KOPT-K1 (cell line): ENCODE results near the gene USHBP1.
"Not testable (repeated sequence)": the region's sequence is repeated elsewhere in the genome, so short reads cannot be mapped to it uniquely, and the experiment has no call there.

Experiments used
- H3K27ac ChIP-seq: fragments of 200-600 bp; sonication (generic); 2 replicates; pipeline ENCODE4 v1.5.1; 2016; ENCODE audit warnings: antibody characterized with exemption, mild to moderate bottlenecking, low read depth, low read length; ENCODE audit not compliant: poor library complexity, severe bottlenecking
- H3K36me3 ChIP-seq: fragments of 200-600 bp; sonication (generic); 2 replicates; pipeline ENCODE4 v1.5.1; 2017; ENCODE audit warnings: antibody characterized with exemption, mild to moderate bottlenecking, low read length, moderate library complexity; ENCODE audit not compliant: insufficient read depth
- H3K9me3 ChIP-seq: fragments of 200-600 bp; sonication (generic); 2 replicates; pipeline ENCODE4 v1.5.1; 2017; ENCODE audit warnings: antibody characterized with exemption, low read length, mild to moderate bottlenecking; ENCODE audit not compliant: insufficient read depth, poor library complexity, severe bottlenecking

The USHBP1 gene

DNA sequence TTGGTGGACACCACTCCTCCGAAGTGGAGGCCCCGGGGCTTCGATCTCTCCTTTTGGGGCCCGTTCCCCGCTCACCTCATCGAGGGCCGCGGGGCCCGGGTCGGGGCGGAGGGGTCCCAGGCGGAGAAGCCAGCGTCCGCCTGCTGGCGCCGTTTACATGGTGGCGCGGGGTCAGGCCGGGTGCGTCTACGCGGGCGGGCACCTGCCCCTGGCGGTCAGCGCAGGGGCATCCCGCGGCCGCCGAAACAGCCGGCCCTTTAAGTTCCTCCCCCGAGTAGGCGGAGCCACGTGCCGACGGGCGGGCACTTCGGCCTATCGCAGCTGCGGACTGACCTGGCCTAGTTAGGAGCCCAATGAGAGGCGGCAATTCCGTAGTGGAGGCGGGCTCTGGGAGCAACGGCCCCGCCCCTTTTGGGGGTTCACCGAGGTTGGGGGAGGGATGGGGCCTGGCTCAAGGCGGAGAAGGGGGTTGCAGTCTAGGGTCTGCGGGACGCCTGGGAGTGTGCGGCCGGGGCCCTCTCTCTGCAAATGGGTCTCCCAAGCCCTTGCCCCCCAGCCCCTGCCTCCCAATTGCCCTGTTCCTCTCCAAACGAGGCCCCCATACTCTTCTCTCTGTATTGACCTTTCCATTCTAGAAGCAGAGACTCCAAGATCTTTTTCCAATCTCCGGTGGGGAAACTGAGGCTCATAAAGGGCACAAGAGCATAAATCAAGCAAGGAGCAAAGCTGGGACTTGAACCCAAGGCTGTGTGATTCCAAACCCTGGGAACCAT lies 38.8 kb upstream of the USHBP1 start, which contains the start of gene ABHD8:
ABHD8 (minus strand) TSS at position 259 of the 773 bp plus-strand sequence. CDS start 1,809 bp downstream, outside the sequence.
- H3K36me3 ChIP-seq, result peaks cover 10% of the 10 kb centered on the region
- peaks cover 4% of the 10 kb centered on the region for H3K9me3 ChIP-seq
- peak within 1 kb of the TSS; percentile 49 for H3K27ac ChIP-seq

DNA sequence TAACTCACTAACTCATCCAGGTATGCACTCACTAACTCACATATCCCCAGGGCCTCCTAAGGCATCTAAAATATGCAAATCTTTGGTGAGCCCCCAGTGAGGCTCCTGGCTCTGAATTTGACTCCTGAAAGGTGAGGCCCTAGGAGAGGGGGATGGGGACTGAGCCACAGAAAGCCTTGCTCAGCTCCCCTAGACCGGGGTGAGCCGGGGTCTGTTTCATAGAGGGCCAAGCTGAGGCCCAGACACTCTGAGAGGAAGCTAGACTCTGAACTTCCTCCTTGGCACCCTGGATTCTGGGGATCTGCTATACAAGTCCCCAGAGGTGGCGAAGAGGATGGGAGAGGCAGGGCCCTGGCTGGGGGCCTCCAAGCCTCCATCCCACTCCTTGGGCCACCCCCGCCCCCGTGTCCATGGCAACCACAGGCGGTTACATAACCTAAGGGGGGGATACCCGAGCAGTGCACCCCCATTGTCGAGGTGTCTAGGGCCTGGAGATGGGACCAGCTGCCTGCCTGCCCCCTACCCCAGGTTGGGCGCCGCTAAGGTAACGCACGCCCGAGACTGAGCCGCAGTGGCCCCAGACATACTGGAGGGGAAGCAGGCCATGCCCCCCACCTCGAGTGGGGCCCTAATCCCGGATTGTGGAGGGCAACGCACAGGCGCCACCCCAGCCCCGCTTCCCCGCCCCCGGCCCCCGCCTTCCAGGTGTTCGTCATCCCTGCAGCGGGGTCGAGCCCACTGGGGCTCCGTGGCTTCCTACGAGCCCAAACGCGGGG lies 38.0 kb upstream of the USHBP1 start:
- peaks cover 11% of the 10 kb centered on the region for H3K9me3 ChIP-seq
- H3K27ac ChIP-seq, result peak overlapping the region; percentile 49
- H3K36me3 ChIP-seq, result peaks cover 14% of the 10 kb centered on the region

DNA sequence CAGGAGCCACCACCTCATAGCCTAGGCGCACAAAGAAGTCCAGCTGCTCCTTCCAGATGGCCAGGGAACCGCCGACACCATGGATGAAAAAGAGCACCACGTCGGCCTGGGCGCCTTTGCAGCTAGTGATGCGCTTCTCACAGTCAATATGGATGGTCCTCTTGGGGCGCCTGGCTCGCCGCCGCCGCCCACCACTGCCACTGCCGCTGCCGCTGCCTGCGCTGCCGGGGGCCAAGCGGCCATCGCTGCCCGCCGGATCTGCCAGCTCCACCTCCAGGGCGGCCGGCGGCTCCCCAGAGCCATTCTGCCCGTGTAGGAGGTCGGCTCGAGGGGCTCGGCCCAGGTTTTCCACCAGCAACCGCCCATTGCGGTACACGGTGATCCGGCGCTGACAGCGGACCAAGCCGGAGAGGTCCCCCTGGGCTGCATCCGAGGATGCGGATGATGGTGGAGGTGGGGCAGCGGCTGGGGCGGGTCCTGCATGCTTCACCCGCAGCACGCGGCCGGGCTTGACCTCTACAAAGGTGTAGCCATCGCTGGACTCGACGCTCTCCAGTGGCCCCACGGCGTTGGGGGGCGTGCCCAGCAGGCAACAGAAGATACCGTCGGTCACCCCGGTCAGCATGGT lies 36.6 kb upstream of the USHBP1 start:
- H3K36me3 ChIP-seq, result peaks cover 14% of the 10 kb centered on the region
- H3K9me3 ChIP-seq, result peaks cover 12% of the 10 kb centered on the region
- H3K27ac ChIP-seq, result no peak overlapping the region

DNA sequence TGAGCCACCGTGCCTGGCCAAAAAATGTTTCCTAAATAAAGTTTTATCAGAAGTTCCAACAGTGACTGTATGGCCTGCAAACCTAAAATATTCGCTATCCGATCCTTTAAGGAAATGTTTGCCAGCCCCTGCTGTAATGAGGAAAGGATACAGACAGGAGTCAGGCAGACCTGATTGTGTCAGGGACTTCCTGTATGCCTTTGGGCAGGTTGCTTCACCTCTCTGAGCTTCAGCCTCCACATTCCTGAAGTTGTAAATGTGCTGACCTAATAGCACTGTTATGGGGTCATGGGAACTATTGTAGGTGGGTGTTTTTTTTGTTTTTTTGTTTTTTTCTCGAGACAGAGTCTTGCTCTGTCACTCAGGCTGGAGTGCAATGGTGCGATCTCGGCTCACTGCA lies 32.4 kb upstream of the USHBP1 start:
- peaks cover 14% of the 10 kb centered on the region for H3K36me3 ChIP-seq
- no peak overlapping the region for H3K27ac ChIP-seq
- H3K9me3 ChIP-seq, result peaks cover 12% of the 10 kb centered on the region

DNA sequence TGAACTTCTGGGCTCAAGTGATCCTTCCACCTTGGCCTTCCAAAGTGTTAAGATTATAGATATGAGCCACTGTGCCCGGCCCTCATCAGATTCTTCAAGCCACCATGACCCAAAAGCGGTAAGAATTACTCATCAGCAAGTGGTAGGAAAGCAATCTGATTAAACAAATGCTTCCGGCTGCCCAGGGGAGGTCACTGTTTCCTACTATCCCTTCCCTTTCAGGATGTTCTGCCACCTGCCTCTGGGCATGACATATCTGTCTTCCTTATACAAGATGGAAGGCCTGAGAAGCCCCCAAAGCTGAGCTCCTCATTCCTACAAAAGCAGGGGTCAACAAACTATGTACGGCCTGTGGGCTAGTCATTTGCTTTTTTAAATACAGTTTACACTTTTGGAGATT lies 31.7 kb upstream of the USHBP1 start:
- Histone ChIP-seq H3K9me3 (peaks cover 12% of the 10 kb centered on the region), H3K36me3 (peaks cover 14% of the 10 kb centered on the region), H3K27ac (no peak overlapping the region)

DNA sequence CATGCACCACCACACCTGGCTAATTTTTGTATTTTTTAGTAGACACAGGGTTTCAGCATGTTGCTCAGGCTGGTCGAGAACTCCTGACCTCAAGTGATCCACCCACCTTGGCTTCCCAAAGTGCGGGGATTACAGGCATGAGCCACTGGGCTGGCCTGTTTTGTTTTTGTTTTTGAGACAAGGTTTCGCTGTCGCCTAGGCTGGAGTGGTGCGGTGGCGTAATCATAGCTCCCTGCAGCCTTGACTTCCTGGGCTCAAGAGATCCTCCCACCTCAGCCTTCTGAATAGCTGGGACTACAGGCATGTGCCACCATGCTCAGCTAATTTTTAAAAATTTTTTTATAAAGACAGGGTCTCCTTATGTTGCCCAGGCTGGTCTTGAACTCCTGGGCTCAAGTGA lies 31.0 kb upstream of the USHBP1 start:
- H3K9me3 ChIP-seq, result peaks cover 12% of the 10 kb centered on the region
- not testable (repeated sequence) for H3K27ac ChIP-seq
- H3K36me3 ChIP-seq, result peaks cover 10% of the 10 kb centered on the region

DNA sequence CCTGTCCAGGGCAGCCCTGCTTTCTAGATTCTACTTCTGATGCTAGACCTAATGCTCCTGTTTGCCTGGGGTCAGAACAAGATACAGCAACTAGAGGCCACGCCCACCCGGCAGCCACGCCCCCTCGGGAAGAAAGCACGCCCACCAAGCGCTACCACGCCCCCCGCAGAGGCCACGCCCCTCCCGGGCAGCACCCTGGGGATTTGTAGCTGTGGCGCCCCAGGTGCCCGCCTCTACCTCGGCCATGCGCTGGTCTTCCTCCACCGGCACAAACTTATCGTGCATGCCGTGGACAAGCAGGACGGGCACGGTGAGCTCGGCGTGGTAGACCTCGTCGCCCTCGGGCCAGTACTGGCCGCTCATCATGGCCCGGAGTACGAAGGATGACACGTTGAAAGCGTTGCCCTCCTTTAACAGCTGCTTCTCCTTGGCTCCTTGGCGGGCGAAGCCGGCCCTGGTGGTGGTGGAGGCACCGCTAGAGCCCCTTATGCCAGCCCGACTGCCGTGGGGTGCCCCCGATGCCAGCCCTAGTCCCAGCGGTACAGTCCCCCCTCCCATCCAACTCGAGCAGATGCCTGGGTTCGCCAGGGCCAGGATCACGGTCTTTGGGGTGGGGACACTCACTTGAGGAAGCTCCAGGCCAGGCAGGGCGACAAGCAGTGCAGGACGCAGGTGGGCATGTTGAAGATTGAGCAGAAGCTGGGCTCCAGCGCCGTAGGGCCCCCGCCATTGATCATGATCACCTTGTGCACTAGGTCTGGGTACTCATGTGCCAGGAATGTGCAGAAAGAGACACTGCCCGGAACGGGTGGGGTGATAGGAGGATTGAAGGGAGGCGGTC lies 29.7 kb upstream of the USHBP1 start:
- H3K36me3 ChIP-seq, result peaks cover 10% of the 10 kb centered on the region
- no peak overlapping the region for H3K27ac ChIP-seq
- H3K9me3 ChIP-seq, result peaks cover 12% of the 10 kb centered on the region

DNA sequence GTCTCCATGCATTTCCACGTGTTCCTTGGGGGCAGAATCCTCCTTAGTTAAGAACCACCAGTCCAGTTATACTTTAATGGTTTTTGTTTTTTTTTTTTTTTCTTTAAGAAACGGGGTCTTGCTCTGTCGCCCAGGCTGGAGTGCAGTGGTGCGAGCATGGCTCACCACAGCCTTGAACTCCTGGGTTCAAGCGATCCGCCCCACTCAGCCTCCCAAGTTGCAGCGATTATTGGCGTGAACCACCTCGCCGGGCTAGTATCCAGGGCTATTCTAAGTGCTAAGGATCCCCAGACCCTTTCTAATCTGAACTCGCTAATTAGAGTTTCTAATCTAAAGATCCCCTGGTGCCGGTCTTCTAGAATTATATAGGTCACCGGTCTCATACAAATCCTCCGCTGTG lies 29.1 kb upstream of the USHBP1 start:
- peaks cover 11% of the 10 kb centered on the region for H3K9me3 ChIP-seq
- peaks cover 7% of the 10 kb centered on the region for H3K36me3 ChIP-seq
- no peak overlapping the region for H3K27ac ChIP-seq

DNA sequence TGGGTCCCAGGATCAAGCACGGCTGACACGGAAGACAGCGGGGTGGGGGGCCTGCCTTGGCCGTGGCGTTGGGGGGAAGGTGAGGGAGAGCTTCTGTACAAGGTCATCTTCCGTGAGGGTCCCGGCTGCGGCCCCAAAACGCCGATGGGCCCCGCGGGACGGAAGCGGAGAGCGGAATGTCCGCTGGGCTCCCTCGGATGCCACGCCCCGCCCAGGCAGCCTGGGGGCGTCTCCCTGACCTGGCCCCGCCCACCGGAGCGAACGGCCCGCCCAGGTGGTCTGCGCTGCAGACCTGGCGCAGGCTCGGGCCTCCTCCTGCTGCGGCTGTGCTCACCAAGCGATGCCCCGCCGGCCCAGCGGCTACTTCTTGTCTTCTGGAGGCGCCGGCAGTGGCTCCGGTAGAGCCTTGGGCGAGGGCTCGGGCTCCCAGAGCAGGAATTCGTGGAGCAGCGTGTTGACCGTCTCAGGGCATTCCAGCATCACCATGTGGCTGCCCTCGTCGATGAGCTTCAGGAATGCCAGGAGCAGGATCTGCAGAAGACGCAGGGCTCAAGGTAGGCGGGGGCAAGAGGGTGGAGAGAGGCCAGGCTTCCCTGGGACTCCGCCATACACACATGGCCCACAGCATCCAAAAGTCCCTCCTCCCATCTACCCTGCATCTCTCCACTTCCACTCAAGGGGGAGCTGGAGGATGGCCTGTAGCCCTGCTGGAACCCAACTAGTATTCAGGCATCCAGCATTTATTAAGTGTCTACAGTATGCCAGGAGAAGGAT lies 27.9 kb upstream of the USHBP1 start:
- peak overlapping the region; percentile 47 for H3K27ac ChIP-seq
- no peaks in the 10 kb centered on the region for H3K36me3 ChIP-seq
- H3K9me3 ChIP-seq, result no peaks in the 10 kb centered on the region

DNA sequence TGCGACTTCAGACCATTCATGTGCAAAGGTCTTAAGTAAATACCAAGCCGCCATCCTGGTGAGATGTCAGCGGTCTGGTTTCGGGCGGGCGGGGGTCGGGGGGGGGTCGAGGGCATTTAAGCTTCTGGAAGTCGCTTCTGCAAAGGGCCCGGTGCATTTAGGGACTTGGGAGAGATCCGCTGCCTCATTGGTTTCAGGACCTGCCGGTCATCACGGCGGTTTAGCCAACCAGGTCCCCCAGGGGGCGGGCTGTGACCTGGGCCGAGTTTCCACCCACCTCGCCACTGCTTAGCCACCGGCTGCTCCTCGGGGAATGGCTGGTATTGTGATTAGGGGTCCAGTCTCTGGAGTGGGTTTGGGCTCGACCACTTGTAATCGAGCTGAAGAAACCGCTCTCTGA lies 24.9 kb upstream of the USHBP1 start:
- Histone ChIP-seq H3K9me3 (no peaks in the 10 kb centered on the region), H3K36me3 (peaks cover 25% of the 10 kb centered on the region), H3K27ac (no peak overlapping the region)

DNA sequence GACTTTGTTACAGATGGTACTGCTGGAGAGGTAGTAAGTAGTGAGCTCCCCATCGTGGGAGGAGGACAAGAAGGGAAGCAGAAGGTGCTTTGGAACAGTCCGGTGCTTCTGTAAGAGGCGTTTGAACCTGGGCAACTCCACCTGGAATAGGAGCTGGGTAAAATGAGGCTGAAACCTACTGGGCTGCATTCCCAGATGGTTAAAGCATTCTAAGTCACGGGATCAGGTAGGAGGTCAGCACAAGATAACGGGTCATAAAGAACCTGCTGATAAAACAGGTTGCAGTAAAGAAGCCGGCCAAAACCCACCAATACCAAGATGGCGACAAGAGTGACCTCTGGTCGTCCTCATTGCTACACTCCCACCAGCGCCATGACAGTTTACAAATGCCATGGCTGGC lies 22.2 kb upstream of the USHBP1 start:
- Histone ChIP-seq H3K27ac (no peak overlapping the region), H3K9me3 (no peaks in the 10 kb centered on the region), H3K36me3 (peaks cover 42% of the 10 kb centered on the region)

DNA sequence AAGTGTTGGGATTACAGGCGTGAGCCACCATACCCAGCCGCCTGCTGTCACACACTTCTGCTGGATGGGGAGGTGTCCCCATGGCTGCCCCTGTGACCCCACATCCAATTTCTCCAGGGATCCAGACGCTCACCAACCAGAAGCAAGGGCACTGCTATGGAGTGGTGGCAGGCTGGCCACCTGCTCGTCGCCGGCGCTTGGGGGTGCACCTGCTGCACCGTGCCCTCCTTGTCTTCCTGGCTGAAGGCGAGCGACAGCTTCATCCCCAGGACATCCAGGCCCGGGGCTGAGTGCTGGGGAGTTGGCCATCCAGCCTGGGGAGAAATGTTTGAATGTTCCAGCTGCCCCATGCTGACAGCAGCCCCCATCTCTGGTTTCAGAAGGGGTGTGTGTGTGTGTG lies 21.7 kb upstream of the USHBP1 start:
- H3K27ac ChIP-seq, result no peak overlapping the region

DNA sequence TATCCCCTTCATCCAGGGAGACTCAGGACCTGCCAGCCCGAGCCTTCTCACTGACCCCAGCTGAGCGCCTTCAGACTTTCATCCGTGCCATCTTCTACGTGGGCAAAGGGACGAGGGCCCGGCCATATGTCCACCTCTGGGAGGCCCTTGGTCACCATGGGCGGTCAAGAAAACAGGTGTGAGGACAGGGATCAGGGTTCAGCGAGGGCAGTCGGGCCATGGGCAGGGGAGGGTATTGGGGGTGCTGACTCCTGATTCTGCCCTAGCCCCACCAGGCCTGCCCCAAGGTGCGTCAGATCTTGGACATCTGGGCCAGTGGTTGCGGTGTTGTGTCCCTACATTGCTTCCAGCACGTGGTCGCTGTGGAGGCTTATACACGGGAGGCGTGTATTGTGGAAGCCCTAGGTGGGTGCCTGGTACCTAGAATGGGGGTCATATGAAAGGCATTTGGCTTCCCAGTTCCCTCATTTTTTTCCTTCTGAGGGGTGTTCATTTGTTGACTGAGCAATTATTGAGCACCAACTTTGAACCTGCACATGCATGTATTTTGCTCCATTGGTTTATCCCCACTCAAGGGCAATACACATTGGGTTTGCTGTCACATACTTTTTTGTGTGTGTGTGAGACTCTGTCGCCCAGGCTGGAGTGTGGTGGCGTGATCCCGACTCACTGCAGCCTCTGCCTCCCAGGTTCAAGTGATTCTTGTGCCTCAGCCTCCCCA lies 21.0 kb upstream of the USHBP1 start:
- no peaks in the 10 kb centered on the region for H3K9me3 ChIP-seq
- no peak overlapping the region for H3K27ac ChIP-seq
- H3K36me3 ChIP-seq, result peaks cover 42% of the 10 kb centered on the region

More for the DNA sequence above, 21.7 kb upstream of the USHBP1 start:
- H3K36me3 ChIP-seq, result peaks cover 42% of the 10 kb centered on the region
- no peaks in the 10 kb centered on the region for H3K9me3 ChIP-seq
